ENCODE results near the gene BRD7. TPM values are rescaled to one million over a fixed set of nuclear protein-coding genes. Genes with fewer than 3 reads are reported as not detected.

BRD7 gene
- total and polyA plus RNA-seq, 2 of the 13 experiments (the other 11 are each of a cell fraction or from before 2014, with no cell fraction given): 82.3 to 149 TPM

DNA sequence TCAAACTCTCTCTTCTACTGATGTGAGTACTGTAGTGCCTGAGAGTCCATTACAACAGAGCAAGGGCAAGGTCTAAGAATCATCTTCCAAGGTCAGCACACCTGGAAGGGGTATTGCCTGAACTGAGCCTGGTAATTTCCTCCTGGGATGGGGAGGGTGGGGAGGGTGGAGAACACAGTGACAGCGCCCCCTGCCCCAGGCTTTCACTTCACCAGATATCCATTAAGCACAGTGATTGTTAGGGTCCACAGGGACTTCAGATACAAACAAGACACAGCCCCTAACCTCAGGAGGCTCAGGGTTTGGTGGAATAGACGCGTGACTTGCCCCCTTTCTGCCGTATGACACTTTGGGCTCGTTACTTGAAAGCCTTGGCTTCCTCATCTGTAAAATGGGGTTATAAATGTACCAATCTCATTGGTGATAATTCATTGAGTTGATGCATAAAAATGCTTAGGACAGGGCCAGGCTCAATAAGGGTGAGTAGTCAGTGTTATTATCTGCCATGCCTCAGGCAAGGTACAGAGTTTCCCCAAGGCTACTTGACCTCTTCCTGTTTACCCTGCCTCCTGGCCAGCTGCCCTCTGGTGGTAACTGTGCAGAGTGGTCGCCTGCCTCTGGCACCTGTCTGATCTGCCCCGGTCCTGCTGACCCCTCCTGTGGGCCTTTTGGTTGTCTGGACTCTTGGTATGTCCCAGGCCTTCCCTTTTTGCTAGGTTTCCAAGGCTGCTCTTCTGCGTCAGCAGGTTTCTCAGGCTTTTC, 13.1 kb upstream of the BRD7 start (continued):
- TF ChIP-seq NFATC3 (CRISPR knock-in tag; IDR thresholded peaks at IDR 0.05): no peak
- no peak; the same call in 1 of the 2 replicates for TF ChIP-seq SOX5 (CRISPR knock-in tag; IDR thresholded peaks at IDR 0.05; ENCODE audit: borderline replicate concordance)
- 0 out of 2 replicates have a peak, but pooled peaks have one; percentile 9 for TF ChIP-seq EHMT2 (IDR thresholded peaks at IDR 0.05; ENCODE audit: borderline replicate concordance, low read depth, low read length)
- no peak for TF ChIP-seq ZKSCAN1 (IDR thresholded peaks at IDR 0.05; ENCODE audit: low read length)
- peak; percentile 70; the same call in 1 of the 2 replicates for TF ChIP-seq MIER3 (CRISPR knock-in tag; IDR thresholded peaks at IDR 0.05; ENCODE audit: borderline replicate concordance)
- TF ChIP-seq MAFF (IDR thresholded peaks at IDR 0.05; ENCODE audit: low read depth, low read length): no peak
- no peak for TF ChIP-seq MAF1 (CRISPR knock-in tag; IDR thresholded peaks at IDR 0.05; ENCODE audit: borderline replicate concordance)
- TF ChIP-seq PRPF4 (IDR thresholded peaks at IDR 0.05; ENCODE audit: low read depth, low read length, poor library complexity, severe bottlenecking): no peak

DNA sequence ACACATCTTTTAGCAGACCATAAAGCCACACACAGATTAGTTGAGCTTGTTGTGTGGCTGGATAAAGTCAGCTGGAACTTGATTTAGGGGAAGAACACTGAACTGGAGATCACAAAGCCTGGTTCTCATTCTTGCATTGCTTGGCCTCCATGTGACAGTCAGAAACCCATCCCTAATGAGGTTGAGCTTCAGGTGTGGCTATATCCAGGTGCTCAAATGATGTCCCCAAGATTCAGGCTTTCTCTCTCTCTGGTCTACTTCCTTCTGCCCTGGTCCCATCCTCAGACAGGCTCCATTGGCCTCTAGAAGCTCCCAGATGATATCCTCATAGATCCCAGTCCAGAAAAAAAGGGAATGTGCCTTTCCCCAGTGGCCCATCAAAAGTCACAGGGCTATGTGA, 9.6 kb upstream of the BRD7 start:
- H3K4me3 ChIP-seq (replicated peaks in 1 of 3; ENCODE audit: insufficient read depth in 1 of 3, low read depth in 2 of 3, low read length in 3 of 3): no peak overlapping the region
- no peak overlapping the region for H2AFZ ChIP-seq (ENCODE audit: low read length)
- H3K4me1 ChIP-seq (ENCODE audit: insufficient read depth, low read length): peaks cover 43% of the 10 kb centered on the region
- BruUV-seq (replicated peaks): no TSS peak
- TF ChIP-seq ZNF329 (CRISPR knock-in tag; IDR thresholded peaks at IDR 0.05; ENCODE audit: low read depth): peak; percentile 96
- no peak for TF ChIP-seq ZNF543 (CRISPR knock-in tag; IDR thresholded peaks at IDR 0.05)
- H4K20me1 ChIP-seq (ENCODE audit: insufficient read depth, low read length): no peaks in the 10 kb centered on the region
- intact Hi-C loops (cut with micrococcal nuclease; ENCODE audit: unreplicated experiment): no loop called here
- no peaks in the 10 kb centered on the region for H3K27me3 ChIP-seq (ENCODE audit: control insufficient read depth in 1 of 2, insufficient read depth in 2 of 2, low read length in 2 of 2)
- in situ Hi-C loops (cut with HindIII; ENCODE audit: extremely low pct_ligation_motif_present, low pct_unique_long_range_greater_than_20kb): no loop called here
- no peak overlapping the region for H3K27ac ChIP-seq (ENCODE audit: extremely low read length, insufficient read depth, low read length)
- H3K36me3 ChIP-seq (replicated peaks in 1 of 2; ENCODE audit: control insufficient read depth in 1 of 2, insufficient read depth in 2 of 2, low read length in 2 of 2): no peaks in the 10 kb centered on the region
- H3K4me2 ChIP-seq (ENCODE audit: low read depth, low read length): no peak overlapping the region
- ChIA-PET CTCF (ENCODE audit: low intra/inter-chr PET ratio, low total read pairs) (no interaction called here), POLR2A (no interaction called here)
- no peaks in the 10 kb centered on the region for H3K79me2 ChIP-seq (ENCODE audit: insufficient read depth, low read length)
- FAIRE-seq: peak; percentile 59
- ATAC-seq: no peak
- DNase-seq (ENCODE audit: low spot score): no peak
- H3K9ac ChIP-seq (ENCODE audit: insufficient read depth, low read depth, low read length): no peak overlapping the region
- H3K9me3 ChIP-seq (ENCODE audit: low read length): no peaks in the 10 kb centered on the region

All from HepG2 (cell line).